ENCODE data around the gene KDM4C. TPM values are rescaled to one million over a fixed set of nuclear protein-coding genes. Genes with fewer than 3 reads are reported as not detected.
"Not testable (repeated sequence)": the region's sequence is repeated elsewhere in the genome, so short reads cannot be mapped to it uniquely, and the experiment has no call there.

The KDM4C gene
- total RNA-seq, 1 donor from 2014 or later: 12.7 TPM

DNA sequence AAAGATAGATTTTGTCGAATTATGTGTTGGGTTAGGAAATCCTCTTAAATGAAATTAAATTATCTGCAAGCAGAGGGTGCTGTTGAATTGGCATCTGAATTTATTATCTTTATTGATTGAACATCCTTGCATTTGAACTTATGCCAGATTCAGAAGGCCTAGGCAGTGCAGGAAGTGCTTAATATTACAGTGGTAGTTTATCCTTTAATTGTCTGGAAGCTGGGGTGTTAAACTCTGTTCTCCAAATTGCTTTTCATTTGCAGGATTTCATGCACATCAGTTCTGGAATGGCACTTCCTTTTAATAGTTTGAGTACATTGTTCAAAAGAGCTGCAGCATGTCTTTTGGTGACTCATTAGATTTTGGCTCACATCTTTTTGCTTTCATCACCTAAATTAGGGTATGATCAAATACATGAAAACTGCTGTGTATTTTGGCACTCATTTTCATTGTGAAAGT is 186.3 kb downstream of the KDM4C start:
- intact Hi-C loops (cut with DNase I): no loop called here
- Histone ChIP-seq H3K36me3 (no peaks in the 10 kb centered on the region), H3K9me3 (no peaks in the 10 kb centered on the region), H3K27me3 (no peaks in the 10 kb centered on the region), H3K4me3 (no peak overlapping the region), H3K27ac (no peak overlapping the region), H3K4me1 (peaks cover 0 to 12% of the 10 kb centered on the region in 2 donors)
- DNase-seq (ENCODE audit: low spot score in 2 of 2): no peak
- no peak for TF ChIP-seq CTCF (IDR thresholded peaks at IDR 0.05)

GRCh38 chr9:6944896-6945295 is 187.1 kb downstream of the KDM4C start:
- no peak overlapping the region for H3K27ac ChIP-seq
- no peaks in the 10 kb centered on the region for H3K27me3 ChIP-seq
- H3K36me3 ChIP-seq: no peaks in the 10 kb centered on the region
- no peak overlapping the region for H3K4me3 ChIP-seq
- no peaks in the 10 kb centered on the region for H3K9me3 ChIP-seq
- H3K4me1 ChIP-seq: peaks cover 0 to 12% of the 10 kb centered on the region in 2 donors
- DNase-seq (ENCODE audit: low spot score in 2 of 2): no peak
- TF ChIP-seq CTCF (IDR thresholded peaks at IDR 0.05): no peak
- intact Hi-C loops (cut with DNase I): no loop called here

GRCh38 chr9:6945816-6946215 is 188.0 kb downstream of the KDM4C start:
- intact Hi-C loops (cut with DNase I): no loop called here
- Histone ChIP-seq H3K4me3 (no peak overlapping the region), H3K36me3 (no peaks in the 10 kb centered on the region), H3K4me1 (peaks cover 0 to 12% of the 10 kb centered on the region in 2 donors), H3K27me3 (no peaks in the 10 kb centered on the region), H3K9me3 (no peaks in the 10 kb centered on the region), H3K27ac (no peak overlapping the region)
- DNase-seq (ENCODE audit: low spot score in 2 of 2): no peak
- no peak for TF ChIP-seq CTCF (IDR thresholded peaks at IDR 0.05)

DNA sequence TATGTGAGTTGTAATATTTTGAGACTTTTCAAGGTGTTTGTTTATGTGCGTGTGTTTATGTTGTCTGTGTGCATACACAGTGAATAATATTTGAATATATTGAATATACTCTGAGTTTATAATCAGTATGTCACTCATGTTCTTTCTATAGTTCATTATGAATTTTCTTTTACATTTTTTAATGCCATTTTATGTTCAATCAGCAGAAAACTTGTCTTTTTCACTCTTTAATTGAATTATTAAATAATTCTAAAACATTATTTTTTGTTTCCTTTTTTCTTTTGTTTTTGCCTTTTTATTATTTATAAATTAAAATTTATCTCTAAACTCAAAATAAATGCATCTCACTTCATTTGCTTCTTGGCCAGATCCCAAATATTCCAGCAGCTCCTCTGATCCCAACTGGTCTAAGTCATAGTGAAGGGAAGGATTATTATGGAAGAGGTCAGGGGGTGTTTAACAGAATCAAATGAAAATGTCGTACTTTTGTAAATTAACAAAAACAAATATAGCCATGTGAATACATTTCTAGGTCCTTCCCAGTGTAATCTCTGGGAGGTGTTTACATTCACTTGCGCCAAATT is 188.9 kb downstream of the KDM4C start:
- TF ChIP-seq CTCF (IDR thresholded peaks at IDR 0.05): no peak
- Histone ChIP-seq H3K9me3 (no peaks in the 10 kb centered on the region), H3K4me3 (no peak overlapping the region), H3K27me3 (no peaks in the 10 kb centered on the region), H3K27ac (no peak overlapping the region), H3K4me1 (peaks cover 0 to 12% of the 10 kb centered on the region in 2 donors), H3K36me3 (no peaks in the 10 kb centered on the region)
- intact Hi-C loops (cut with DNase I): no loop called here
- DNase-seq (ENCODE audit: low spot score in 2 of 2): no peak

DNA sequence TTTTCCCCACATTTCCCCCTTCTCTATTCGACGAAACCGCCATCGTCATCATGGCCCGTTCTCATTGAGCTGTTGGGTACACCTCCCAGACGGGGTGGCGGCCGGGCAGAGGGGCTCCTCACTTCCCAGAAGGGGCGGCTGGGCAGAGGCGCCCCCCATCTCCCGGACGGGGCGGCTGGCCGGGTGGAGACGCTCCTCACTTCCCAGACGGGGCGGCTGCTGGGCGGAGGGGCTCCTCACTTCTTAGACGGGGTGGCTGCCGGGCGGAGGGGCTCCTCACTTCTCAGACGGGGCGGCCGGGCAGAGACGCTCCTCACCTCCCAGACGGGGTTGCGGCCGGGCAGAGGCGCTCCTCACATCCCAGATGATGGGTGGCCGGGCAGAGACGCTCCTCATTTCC is 191.1 kb downstream of the KDM4C start:
- H3K27ac ChIP-seq; intact Hi-C loops (cut with DNase I); H3K4me1 ChIP-seq; DNase-seq (ENCODE audit: low spot score in 2 of 2); H3K4me3 ChIP-seq; H3K36me3 ChIP-seq; H3K9me3 ChIP-seq; H3K27me3 ChIP-seq: not testable (repeated sequence)

- no peak for TF ChIP-seq CTCF (IDR thresholded peaks at IDR 0.05)
- H3K9me3 ChIP-seq: no peaks in the 10 kb centered on the region
- intact Hi-C loops (cut with DNase I): no loop called here
These were observed 197.6 kb downstream of the KDM4C start for GRCh38 chr9:6955251-6955921.

More at GRCh38 chr9:6955251-6955921, 197.6 kb downstream of the KDM4C start:
- Histone ChIP-seq H3K27me3 (no peaks in the 10 kb centered on the region), H3K27ac (no peak overlapping the region), H3K4me1 (no peaks in the 10 kb centered on the region), H3K4me3 (no peak overlapping the region), H3K36me3 (peaks cover 0 to under 1% of the 10 kb centered on the region in 2 donors)
- no peak for DNase-seq (ENCODE audit: low spot score in 2 of 2)
